ENCODE measurements around the gene ARHGEF1.

GRCh38 chr19:41897181-41897580 is 14.2 kb downstream of the ARHGEF1 start:
- TF ChIP-seq, protein P1, sequence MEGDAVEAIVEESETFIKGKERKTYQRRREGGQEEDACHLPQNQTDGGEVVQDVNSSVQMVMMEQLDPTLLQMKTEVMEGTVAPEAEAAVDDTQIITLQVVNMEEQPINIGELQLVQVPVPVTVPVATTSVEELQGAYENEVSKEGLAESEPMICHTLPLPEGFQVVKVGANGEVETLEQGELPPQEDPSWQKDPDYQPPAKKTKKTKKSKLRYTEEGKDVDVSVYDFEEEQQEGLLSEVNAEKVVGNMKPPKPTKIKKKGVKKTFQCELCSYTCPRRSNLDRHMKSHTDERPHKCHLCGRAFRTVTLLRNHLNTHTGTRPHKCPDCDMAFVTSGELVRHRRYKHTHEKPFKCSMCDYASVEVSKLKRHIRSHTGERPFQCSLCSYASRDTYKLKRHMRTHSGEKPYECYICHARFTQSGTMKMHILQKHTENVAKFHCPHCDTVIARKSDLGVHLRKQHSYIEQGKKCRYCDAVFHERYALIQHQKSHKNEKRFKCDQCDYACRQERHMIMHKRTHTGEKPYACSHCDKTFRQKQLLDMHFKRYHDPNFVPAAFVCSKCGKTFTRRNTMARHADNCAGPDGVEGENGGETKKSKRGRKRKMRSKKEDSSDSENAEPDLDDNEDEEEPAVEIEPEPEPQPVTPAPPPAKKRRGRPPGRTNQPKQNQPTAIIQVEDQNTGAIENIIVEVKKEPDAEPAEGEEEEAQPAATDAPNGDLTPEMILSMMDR (conservative IDR thresholded peaks at IDR 0.05 in 1 of 2, IDR thresholded peaks at IDR 0.05 in 1 of 2; ENCODE audit: low read depth in 1 of 2, low read length in 2 of 2), result no peak
- TF ChIP-seq EZH2 (IDR thresholded peaks at IDR 0.05; ENCODE audit: low read length, missing control alignments), result no peak
